Subcutaneous adipose tissue (tissue), 4 donors: ENCODE data around the gene CSTB. TPM values are rescaled to one million over a fixed set of nuclear protein-coding genes. Genes with fewer than 3 reads are reported as not detected.

Experiments
- CTCF ChIP-seq: fragments of 450-650 bp; IDR thresholded peaks from one replicate; pipeline ENCODE4 v1.5.1; 2016; ENCODE audit warnings: low read depth, mild to moderate bottlenecking, control low read depth, antibody characterized with exemption, moderate library complexity
- total RNA-seq, 4 donors: library from RNA; depleted of rRNA; stranded (reverse); fragments of >200 nt; gene quantifications; one replicate each; pipeline ENCODE4 v1.1.0, GENCODE V29; 2016

The CSTB gene
- total RNA-seq, 4 donors from 2014 or later, result 14.5 to 61.4 (median 34.9) TPM

- no peak for TF ChIP-seq CTCF
These were observed 9.0 kb upstream of the CSTB start for GRCh38 chr21:43785134-43785533.

- TF ChIP-seq CTCF, result no peak
These were observed 7.1 kb upstream of the CSTB start for GRCh38 chr21:43783098-43783700.

- no peak for TF ChIP-seq CTCF
These were observed 6.5 kb upstream of the CSTB start for GRCh38 chr21:43782431-43783097.

GRCh38 chr21:43781846-43782245 lies 5.7 kb upstream of the CSTB start:
- no peak for TF ChIP-seq CTCF

GRCh38 chr21:43779660-43780059 lies 3.6 kb upstream of the CSTB start:
- no peak for TF ChIP-seq CTCF

GRCh38 chr21:43778469-43779335 lies 2.6 kb upstream of the CSTB start:
- TF ChIP-seq CTCF, result no peak

- no peak for TF ChIP-seq CTCF
These were observed 1.8 kb upstream of the CSTB start for GRCh38 chr21:43777953-43778352.
